ENCODE results near the gene SCARB1.

The SCARB1 gene

DNA sequence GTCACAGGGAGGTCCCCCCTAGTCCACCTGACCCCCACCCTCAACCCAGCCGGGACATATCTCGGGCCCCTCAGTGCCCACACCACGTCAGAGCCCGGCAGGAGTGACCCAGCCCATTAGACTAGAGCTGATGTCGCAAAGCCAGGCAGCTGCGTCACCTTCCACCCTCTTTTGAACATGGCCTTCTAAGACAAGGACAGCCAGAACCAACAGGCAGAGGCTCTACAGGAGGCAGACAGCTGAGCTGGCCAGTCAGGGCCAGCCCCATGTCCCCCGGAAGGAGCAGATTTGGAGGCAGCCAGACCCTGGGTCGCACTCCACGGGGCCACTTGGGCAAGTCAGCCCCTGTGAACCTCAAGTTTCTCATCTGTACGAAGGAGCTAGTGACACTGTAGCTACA lies 44.1 kb downstream of the SCARB1 start:
- TF ChIP-seq, protein P1, sequence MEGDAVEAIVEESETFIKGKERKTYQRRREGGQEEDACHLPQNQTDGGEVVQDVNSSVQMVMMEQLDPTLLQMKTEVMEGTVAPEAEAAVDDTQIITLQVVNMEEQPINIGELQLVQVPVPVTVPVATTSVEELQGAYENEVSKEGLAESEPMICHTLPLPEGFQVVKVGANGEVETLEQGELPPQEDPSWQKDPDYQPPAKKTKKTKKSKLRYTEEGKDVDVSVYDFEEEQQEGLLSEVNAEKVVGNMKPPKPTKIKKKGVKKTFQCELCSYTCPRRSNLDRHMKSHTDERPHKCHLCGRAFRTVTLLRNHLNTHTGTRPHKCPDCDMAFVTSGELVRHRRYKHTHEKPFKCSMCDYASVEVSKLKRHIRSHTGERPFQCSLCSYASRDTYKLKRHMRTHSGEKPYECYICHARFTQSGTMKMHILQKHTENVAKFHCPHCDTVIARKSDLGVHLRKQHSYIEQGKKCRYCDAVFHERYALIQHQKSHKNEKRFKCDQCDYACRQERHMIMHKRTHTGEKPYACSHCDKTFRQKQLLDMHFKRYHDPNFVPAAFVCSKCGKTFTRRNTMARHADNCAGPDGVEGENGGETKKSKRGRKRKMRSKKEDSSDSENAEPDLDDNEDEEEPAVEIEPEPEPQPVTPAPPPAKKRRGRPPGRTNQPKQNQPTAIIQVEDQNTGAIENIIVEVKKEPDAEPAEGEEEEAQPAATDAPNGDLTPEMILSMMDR (conservative IDR thresholded peaks at IDR 0.05; ENCODE audit: low read depth, low read length): no peak
- no peak for DNase-seq (ENCODE audit: low read depth)
- H3K4me3 ChIP-seq (ENCODE audit: low read depth, low read length): no peak overlapping the region

DNA sequence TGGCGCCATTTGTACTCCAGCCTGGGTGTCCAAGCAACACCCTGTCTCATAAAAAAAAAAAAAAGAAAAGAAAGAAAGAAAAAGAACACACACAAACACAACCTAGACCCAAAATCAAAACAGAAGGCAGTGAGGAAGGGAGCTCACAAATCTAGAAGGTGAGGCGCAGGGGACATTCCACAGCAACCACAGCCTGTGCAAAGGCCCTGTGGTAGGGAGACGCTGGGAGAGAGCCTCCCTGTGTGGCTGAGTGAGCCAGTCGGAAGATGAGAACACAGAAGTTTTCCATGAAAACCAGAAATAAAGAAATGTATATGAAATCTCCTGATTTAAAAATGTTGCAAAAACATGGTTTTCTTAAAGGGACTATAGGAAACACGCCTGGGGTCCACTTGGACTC lies 44.6 kb downstream of the SCARB1 start:
- no peak overlapping the region for H3K4me3 ChIP-seq (ENCODE audit: low read depth, low read length)
- TF ChIP-seq, protein P1 (conservative IDR thresholded peaks at IDR 0.05; ENCODE audit: low read depth, low read length): no peak
- no peak for DNase-seq (ENCODE audit: low read depth)

- TF ChIP-seq, protein P1 (conservative IDR thresholded peaks at IDR 0.05; ENCODE audit: low read depth, low read length): no peak
- no peak for DNase-seq (ENCODE audit: low read depth)
- H3K4me3 ChIP-seq (ENCODE audit: low read depth, low read length): no peak overlapping the region
Measured at GRCh38 chr12:124817076-124818000, 46.3 kb downstream of the SCARB1 start.

GRCh38 chr12:124816295-124816854 lies 47.3 kb downstream of the SCARB1 start:
- H3K4me3 ChIP-seq (ENCODE audit: low read depth, low read length): no peak overlapping the region
- TF ChIP-seq, protein P1 (conservative IDR thresholded peaks at IDR 0.05; ENCODE audit: low read depth, low read length): no peak
- no peak for DNase-seq (ENCODE audit: low read depth)

DNA sequence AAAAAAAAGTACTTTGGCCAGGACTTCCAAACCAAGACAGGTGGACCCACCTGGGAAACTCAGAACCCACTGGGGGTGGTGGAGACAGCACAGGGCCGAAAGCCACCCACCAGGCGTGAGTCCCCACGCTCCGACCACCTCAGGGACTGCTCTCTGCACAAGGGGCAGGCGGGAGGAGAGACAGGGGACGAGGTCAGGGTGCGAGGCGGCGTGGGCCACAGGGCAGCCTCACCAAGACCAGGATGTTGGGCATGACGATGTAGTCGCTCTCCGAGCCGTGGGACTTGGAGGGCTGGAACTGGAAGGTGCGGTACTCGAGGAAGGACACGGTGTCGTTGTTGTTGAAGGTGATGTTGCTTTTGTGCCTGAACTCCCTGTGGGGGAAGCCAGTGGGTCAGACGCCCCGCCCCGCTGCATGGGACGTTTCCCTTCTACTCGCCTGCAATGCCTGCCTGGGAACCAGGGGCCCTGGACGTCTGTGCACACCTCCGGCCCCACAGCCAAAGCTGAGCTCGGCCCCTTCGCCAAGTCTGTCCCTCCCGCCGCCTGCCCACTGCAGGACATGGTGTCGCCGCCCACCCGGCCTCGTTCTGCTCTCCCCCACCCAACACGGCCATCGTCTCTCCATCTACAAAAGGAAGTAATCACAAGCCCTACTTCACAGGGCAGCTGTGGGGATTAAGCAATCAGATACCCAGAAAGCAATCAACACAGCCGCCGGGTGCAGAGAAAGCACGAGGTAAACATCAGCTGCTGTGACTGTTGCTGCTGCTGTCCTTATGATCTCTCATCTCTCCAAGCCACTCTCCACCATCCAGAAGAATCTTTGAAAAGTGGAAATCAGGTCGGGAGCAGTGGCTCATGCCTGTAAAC lies 48.7 kb downstream of the SCARB1 start:
- TF ChIP-seq, protein P1 (conservative IDR thresholded peaks at IDR 0.05; ENCODE audit: low read depth, low read length): no peak
- peak; percentile 54 for DNase-seq (ENCODE audit: low read depth)
- H3K4me3 ChIP-seq (ENCODE audit: low read depth, low read length): no peak overlapping the region

DNA sequence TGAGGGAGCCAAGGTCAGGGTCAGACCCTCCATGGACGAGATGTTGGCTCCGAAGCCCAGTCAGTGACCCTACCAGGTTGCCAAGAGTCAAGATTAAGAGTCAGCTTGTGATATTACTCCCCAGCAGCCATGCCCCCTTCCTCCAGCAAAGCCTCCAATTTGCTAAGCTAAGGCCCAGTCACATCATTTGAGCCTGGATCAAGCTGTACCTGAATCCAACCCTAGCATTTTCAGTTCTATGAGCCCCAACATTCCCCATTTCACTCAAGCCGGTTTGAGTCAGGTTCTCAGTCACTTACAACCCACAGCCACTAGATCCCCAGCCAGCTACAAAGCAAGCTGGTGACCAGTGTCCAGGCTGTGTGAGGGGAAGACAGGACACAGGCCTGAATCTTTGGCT lies 49.9 kb downstream of the SCARB1 start:
- TF ChIP-seq, protein P1 (conservative IDR thresholded peaks at IDR 0.05; ENCODE audit: low read depth, low read length): no peak
- DNase-seq (ENCODE audit: low read depth): no peak
- H3K4me3 ChIP-seq (ENCODE audit: low read depth, low read length): no peak overlapping the region
